HEK293T (cell line): ENCODE measurements around the gene MAD1L1.

Experiments used
- CTCF ChIA-PET: fragments of 350-600 bp; formaldehyde crosslinking; extraction: SDS; loops from one replicate; lab custom pipeline; 2021; ENCODE audit warnings: antibody characterized with exemption, inconsistent platforms; lab: Yijun Ruan, JAX
- POLR2A ChIA-PET: fragments of 350-600 bp; formaldehyde crosslinking; extraction: SDS; loops from one replicate; lab custom pipeline; 2020; ENCODE audit warnings: antibody characterized with exemption, inconsistent platforms; lab: Yijun Ruan, JAX
- DNase-seq: peaks from one replicate; pipeline ENCODE4 v3.0.0; 2012; ENCODE audit warnings: mixed read lengths; ENCODE audit errors: extremely low spot score
- ARNT ChIP-seq: fragments of 450-650 bp; IDR thresholded peaks from 2 replicates; pipeline ENCODE4 v1.6.1; 2017; ENCODE audit warnings: mild to moderate bottlenecking
- BHLHE40 ChIP-seq: fragments of 450-650 bp; IDR thresholded peaks from 2 replicates; pipeline ENCODE4 v1.6.1; 2016; ENCODE audit warnings: mild to moderate bottlenecking, moderate library complexity, borderline replicate concordance
- CTBP1 ChIP-seq: fragments of 450-650 bp; IDR thresholded peaks from 2 replicates; pipeline ENCODE4 v1.6.1; 2016; ENCODE audit warnings: borderline replicate concordance
- ELF4 ChIP-seq: fragments of 450-650 bp; IDR thresholded peaks from 2 replicates; pipeline ENCODE4 v1.6.1; 2017; ENCODE audit warnings: antibody characterized with exemption
- FOXA1 ChIP-seq: fragments of 450-650 bp; IDR thresholded peaks from 2 replicates; pipeline ENCODE4 v1.6.1; 2016; ENCODE audit warnings: mild to moderate bottlenecking
- FOXK2 ChIP-seq: fragments of 450-650 bp; IDR thresholded peaks from 2 replicates; pipeline ENCODE4 v1.6.1; 2016; ENCODE audit warnings: mild to moderate bottlenecking
- FOXM1 ChIP-seq: fragments of 450-650 bp; IDR thresholded peaks from 2 replicates; pipeline ENCODE4 v1.6.1; 2017; ENCODE audit warnings: mild to moderate bottlenecking, borderline replicate concordance
- HDGF ChIP-seq: fragments of 450-650 bp; IDR thresholded peaks from 2 replicates; pipeline ENCODE4 v1.6.1; 2017; ENCODE audit warnings: antibody characterized with exemption, borderline replicate concordance
- L3MBTL2 ChIP-seq: fragments of 450-650 bp; conservative IDR thresholded peaks from 2 replicates; pipeline ENCODE4 v1.6.1; 2016; ENCODE audit warnings: mild to moderate bottlenecking
- LEF1 ChIP-seq: fragments of 450-650 bp; IDR thresholded peaks from 2 replicates; pipeline ENCODE4 v1.6.1; 2017; ENCODE audit warnings: mild to moderate bottlenecking, borderline replicate concordance
- NFRKB ChIP-seq: fragments of 450-650 bp; IDR thresholded peaks from 2 replicates; pipeline ENCODE4 v1.6.1; 2016; ENCODE audit warnings: mild to moderate bottlenecking, moderate library complexity
- SP1 ChIP-seq: fragments of 450-650 bp; IDR thresholded peaks from 2 replicates; pipeline ENCODE4 v1.6.1; 2017
- SUZ12 ChIP-seq: fragments of 450-650 bp; IDR thresholded peaks from 2 replicates; pipeline ENCODE4 v1.6.1; 2016; ENCODE audit warnings: mild to moderate bottlenecking
- TARDBP ChIP-seq: fragments of 450-650 bp; IDR thresholded peaks from 2 replicates; pipeline ENCODE4 v1.6.1; 2016
- ZNF384 ChIP-seq: fragments of 450-650 bp; IDR thresholded peaks from 2 replicates; pipeline ENCODE4 v1.6.1; 2016
- TF ChIP-seq, protein P1 (sequence below): fragments of 450-650 bp; IDR thresholded peaks from 2 replicates; pipeline ENCODE4 v1.6.1; 2016

MAD1L1 gene

DNA sequence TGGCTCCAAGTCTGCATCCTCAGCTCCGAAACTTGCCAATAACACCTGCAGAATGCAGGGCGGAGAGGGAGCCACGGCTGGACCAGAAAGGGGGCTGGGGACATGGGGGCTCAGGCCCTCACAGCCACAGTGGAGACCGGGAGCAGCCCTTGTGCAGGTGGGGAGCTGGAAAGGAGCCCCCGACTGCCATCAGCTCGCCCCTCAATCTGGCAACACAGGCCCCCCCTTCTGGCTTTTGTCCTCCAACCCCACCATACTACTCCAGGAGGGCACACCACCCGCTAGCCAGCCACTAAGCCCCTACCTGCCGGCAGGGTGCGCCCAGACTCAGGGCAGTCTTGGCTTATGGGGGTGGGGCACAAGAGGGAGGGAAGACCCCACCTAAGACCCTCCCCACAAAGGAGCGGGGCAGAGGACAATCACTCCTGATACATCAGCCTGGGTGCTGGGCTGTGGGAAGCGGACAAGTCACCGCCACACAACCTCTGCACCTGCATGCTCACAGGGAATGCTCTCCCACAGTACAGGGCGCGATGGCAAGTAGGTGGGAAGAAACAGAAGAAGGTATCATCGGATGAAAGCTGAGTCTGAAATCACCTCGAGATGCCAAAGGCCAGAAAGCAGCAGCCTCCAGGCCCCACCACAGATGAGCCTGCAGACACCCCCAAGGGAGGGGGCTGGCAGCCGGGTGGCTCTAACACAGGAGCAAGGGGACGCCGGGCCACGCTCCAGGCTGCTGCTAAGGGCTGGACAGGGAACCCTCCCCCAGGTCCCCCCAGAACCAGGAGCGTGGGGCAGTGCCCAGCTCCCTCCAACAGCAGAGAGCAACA, 297.4 kb downstream of the MAD1L1 start:
- no peak for TF ChIP-seq FOXK2
- no peak for DNase-seq
- ChIA-PET POLR2A (no interaction called here), CTCF (no interaction called here)

DNA sequence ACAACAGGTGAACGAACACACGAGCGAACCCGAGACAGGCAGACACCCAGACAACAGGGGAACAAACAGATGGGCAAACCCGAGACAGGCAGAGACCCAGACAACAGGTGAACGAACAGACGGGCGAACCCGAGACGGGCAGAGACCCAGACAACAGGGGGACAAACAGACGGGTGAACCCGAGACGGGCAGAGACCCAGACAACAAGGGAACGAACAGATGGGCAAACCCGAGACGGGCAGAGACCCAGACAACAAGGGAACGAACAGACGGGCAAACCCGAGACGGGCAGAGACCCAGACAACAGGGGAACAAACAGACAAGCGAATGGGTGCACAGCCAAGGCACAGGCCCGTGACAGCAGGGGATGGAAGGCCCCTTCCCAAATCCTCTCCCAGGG, 298.0 kb downstream of the MAD1L1 start:
- ChIA-PET POLR2A (no interaction called here), CTCF (no interaction called here)
- no peak for TF ChIP-seq NFRKB
- no peak for TF ChIP-seq TARDBP
- TF ChIP-seq SP1, result no peak
- no peak for TF ChIP-seq LEF1
- no peak for TF ChIP-seq HDGF
- TF ChIP-seq SUZ12, result no peak
- no peak for TF ChIP-seq ZNF384
- no peak for TF ChIP-seq CTBP1
- TF ChIP-seq BHLHE40, result no peak
- TF ChIP-seq FOXK2, result no peak
- TF ChIP-seq, protein P1, sequence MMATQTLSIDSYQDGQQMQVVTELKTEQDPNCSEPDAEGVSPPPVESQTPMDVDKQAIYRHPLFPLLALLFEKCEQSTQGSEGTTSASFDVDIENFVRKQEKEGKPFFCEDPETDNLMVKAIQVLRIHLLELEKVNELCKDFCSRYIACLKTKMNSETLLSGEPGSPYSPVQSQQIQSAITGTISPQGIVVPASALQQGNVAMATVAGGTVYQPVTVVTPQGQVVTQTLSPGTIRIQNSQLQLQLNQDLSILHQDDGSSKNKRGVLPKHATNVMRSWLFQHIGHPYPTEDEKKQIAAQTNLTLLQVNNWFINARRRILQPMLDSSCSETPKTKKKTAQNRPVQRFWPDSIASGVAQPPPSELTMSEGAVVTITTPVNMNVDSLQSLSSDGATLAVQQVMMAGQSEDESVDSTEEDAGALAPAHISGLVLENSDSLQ, result no peak
- TF ChIP-seq L3MBTL2, result no peak
- no peak for TF ChIP-seq ELF4
- DNase-seq, result no peak

DNA sequence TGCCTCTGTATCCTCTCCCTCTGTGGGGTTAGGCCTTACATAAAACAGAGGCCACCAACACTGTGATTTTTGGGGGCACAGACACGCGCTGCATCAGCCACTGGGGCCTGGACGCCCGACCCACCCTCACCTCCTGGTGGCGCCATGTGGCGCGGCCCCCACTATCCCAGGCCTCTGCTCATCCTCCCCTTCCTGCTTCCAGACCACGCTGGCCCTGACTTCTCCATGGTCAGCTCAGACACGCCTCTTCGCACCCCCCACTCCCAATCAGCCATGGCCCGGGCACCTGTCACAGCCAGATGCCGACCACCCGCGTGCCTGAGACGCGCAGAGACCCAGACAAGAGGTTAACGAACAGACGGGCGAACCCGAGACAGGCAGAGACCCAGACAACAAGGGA, 298.7 kb downstream of the MAD1L1 start:
- TF ChIP-seq CTBP1 (no peak), ZNF384 (no peak), HDGF (no peak)
- TF ChIP-seq, protein P1, result no peak
- CTCF ChIA-PET, result no interaction called here
- POLR2A ChIA-PET, result no interaction called here
- no peak for DNase-seq

DNA sequence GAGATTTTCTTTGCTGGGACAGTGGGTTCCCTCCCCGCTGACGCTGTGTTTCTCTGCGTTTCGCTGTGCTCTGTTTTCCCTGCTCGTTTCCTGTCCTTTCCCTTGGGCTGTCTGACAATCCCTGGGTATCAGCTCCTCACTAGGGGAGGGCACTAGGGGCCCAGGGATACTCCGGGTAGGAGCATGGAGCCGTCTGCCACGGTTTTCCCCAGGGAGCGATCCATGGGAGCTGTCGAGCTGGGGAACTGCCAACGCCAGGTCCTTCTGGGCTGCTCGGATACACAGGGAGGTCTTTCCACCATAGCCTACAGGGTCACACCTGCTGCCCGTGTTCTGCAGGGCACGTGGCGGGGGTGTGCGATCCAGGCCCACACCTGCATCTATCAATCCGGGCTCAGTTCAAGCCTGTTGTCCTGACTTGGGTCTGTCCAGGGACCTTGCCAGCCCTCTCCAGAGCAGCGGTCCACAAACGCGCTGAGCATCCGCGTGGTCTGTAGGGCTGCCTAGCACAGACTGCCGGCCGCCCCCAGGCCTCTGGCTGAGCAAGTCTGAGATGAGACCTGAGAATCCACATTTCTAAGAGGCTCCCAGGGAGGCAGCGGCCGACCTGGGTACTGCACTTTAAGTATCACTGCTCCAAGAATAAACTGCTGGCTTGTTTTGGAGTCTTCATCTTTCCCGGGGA, 299.5 kb downstream of the MAD1L1 start:
- CTCF ChIA-PET, result no interaction called here
- no peak for DNase-seq
- POLR2A ChIA-PET, result no interaction called here
- no peak for TF ChIP-seq SUZ12
- no peak for TF ChIP-seq FOXK2
- TF ChIP-seq HDGF, result no peak
- no peak for TF ChIP-seq ELF4
- no peak for TF ChIP-seq ZNF384
- TF ChIP-seq BHLHE40, result no peak
- TF ChIP-seq, protein P1, result no peak
- no peak for TF ChIP-seq SP1
- no peak for TF ChIP-seq FOXM1
- TF ChIP-seq LEF1, result no peak
- TF ChIP-seq L3MBTL2, result no peak
- TF ChIP-seq CTBP1, result no peak
- TF ChIP-seq NFRKB, result no peak
- no peak for TF ChIP-seq FOXA1
- TF ChIP-seq ARNT, result no peak

DNA sequence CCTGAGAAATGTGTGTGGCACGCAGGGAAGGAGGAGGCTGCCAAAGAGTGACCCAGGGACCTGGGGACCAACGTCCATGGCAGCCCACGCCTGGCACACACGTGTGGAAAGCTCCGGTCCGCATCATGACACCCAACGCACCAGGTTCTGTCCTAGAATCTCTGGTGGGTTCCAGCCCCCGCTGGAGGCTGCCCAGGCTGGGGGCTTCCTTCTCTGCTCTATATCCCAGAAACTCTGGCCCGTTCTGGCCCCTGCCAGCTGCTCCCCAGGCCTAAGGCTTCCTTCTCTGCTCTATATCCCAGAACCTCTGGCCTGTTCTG, 300.8 kb downstream of the MAD1L1 start:
- no peak for DNase-seq
- ChIA-PET POLR2A (no interaction called here), CTCF (no interaction called here)
- no peak for TF ChIP-seq HDGF
- TF ChIP-seq FOXA1, result no peak

DNA sequence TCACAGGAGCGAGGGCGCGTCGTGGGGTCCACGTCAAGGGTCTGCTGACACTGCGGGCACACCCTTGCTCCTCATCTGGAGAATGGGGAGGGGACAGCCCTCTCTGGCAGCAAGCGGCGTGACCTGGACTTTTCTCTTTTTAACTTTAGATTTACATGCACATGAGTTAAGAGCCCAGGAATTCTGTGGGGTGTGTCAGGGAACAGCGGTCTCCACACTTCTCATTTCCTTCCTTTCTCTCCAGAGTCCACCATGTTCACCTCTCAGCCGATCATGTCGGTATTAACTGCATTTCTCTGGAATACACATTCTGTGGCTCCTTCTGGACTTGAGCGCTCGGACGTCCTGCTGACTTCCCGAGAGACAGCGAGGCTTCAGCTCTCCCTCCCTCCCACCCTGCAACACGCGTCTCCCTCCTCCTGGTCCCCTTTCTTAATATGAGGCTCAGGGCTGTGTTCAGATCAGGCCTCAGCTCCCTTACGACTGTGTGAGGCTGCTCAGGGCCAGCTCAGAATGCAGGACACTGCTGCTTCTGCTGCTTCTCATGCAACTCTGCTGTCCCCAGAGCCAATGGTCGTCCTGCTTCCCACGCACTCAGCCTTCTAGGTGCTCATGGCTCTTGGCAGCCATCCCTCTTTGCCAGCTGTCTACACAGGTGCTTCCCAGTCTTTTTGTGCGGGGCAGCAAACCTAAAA, 301.3 kb downstream of the MAD1L1 start:
- TF ChIP-seq ELF4 (no peak), HDGF (no peak), CTBP1 (no peak), ARNT (no peak), FOXA1 (no peak), L3MBTL2 (no peak), SUZ12 (no peak), TARDBP (no peak), SP1 (no peak), ZNF384 (no peak)
- TF ChIP-seq, protein P1, result no peak
- ChIA-PET POLR2A (no interaction called here), CTCF (no interaction called here)
- no peak for DNase-seq
